Measurements from ENCODE around the gene MPO.

DNA sequence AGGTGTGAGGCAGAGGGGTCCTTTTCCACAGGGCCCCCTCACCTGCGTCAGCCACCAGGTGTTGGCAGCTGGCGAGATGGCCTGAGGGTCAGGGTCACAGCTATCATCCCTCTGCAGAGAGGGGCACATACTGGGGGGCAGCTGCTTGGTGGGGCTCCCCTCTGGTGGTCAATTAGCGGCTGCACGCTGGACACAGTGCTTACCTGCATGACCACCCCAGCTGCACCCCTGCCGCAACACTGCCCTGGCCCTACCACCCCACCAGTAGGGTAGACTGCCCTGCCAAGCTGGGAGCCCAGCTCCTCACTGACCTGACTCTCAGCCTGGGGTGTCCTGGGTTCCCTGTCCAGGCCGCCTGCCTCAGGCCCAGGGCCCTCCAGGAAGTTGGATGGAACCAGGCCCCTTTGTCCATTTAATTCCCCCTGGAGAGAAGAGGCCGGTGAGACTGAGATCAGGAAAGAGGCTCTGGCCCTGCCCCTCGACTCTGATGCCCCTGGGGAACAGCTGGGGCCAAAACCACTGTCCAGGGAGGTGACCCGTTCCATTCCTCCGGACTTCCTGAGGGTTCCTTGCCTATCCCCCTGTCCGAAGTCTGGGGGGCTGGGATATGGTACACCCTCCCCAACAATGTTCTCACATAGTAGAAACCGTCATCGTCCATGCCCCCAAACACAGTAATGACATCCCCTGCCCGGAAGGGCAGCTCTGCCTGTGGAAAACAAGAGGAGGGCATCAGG lies 24.2 kb upstream of the MPO start:
- TF ChIP-seq, protein P1, sequence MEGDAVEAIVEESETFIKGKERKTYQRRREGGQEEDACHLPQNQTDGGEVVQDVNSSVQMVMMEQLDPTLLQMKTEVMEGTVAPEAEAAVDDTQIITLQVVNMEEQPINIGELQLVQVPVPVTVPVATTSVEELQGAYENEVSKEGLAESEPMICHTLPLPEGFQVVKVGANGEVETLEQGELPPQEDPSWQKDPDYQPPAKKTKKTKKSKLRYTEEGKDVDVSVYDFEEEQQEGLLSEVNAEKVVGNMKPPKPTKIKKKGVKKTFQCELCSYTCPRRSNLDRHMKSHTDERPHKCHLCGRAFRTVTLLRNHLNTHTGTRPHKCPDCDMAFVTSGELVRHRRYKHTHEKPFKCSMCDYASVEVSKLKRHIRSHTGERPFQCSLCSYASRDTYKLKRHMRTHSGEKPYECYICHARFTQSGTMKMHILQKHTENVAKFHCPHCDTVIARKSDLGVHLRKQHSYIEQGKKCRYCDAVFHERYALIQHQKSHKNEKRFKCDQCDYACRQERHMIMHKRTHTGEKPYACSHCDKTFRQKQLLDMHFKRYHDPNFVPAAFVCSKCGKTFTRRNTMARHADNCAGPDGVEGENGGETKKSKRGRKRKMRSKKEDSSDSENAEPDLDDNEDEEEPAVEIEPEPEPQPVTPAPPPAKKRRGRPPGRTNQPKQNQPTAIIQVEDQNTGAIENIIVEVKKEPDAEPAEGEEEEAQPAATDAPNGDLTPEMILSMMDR (IDR thresholded peaks at IDR 0.05), result no peak
- TF ChIP-seq POLR2A (IDR thresholded peaks at IDR 0.05), result no peak
- TF ChIP-seq POLR2AphosphoS5 (IDR thresholded peaks at IDR 0.05), result no peak
